M059J (cell line): ENCODE results near the gene ATP5F1D. TPM values are rescaled to one million over a fixed set of nuclear protein-coding genes. Genes with fewer than 3 reads are reported as not detected.

Experiments used
- DNase-seq: peaks from one replicate; pipeline ENCODE4 v3.0.0-alpha.2; 2012; ENCODE audit warnings: low read depth
- total RNA-seq: library from RNA; depleted of rRNA; stranded (reverse); fragments of >200 nt; shearing (Covaris generic); gene quantifications from 2 replicates; pipeline ENCODE4 v1.2.3, GENCODE V29; 2014

The ATP5F1D gene
- total RNA-seq, 1 experiment from 2014 or later = 69.8 TPM

GRCh38 chr19:1257475-1258162 is 16.1 kb downstream of the ATP5F1D start:
- no peak for DNase-seq

GRCh38 chr19:1258163-1258492 is 16.6 kb downstream of the ATP5F1D start:
- DNase-seq = no peak

GRCh38 chr19:1258707-1259205 is 17.2 kb downstream of the ATP5F1D start:
- DNase-seq = no peak

- DNase-seq = peak; percentile 85
Observed at GRCh38 chr19:1259206-1259875, 17.8 kb downstream of the ATP5F1D start.

- peak; percentile 69 for DNase-seq
Observed at GRCh38 chr19:1259876-1260748, 18.6 kb downstream of the ATP5F1D start.

GRCh38 chr19:1260749-1261537 is 19.4 kb downstream of the ATP5F1D start:
- DNase-seq = peak; percentile 94

- peak; percentile 60 for DNase-seq
Observed at GRCh38 chr19:1261538-1261797, 19.9 kb downstream of the ATP5F1D start.

GRCh38 chr19:1261798-1262622 is 20.5 kb downstream of the ATP5F1D start:
- peak; percentile 78 for DNase-seq

GRCh38 chr19:1262623-1263123 is 21.1 kb downstream of the ATP5F1D start:
- DNase-seq = no peak

GRCh38 chr19:1263188-1263587 is 21.6 kb downstream of the ATP5F1D start:
- no peak for DNase-seq

GRCh38 chr19:1264801-1265614 is 23.5 kb downstream of the ATP5F1D start:
- DNase-seq = peak; percentile 95

- peak; percentile 88 for DNase-seq
Observed at GRCh38 chr19:1265615-1266128, 24.1 kb downstream of the ATP5F1D start.

GRCh38 chr19:1266129-1266915 is 24.8 kb downstream of the ATP5F1D start:
- DNase-seq = peak; percentile 89

- peak; percentile 51 for DNase-seq
Observed at GRCh38 chr19:1266916-1267476, 25.4 kb downstream of the ATP5F1D start.

GRCh38 chr19:1267477-1268225 is 26.1 kb downstream of the ATP5F1D start:
- no peak for DNase-seq

GRCh38 chr19:1268226-1269064 is 26.9 kb downstream of the ATP5F1D start:
- DNase-seq = no peak

GRCh38 chr19:1269065-1269477 is 27.5 kb downstream of the ATP5F1D start, which contains the start of gene CIRBP:
CIRBP (plus strand) TSS chr19:1269332; CDS start chr19:1270934, 1,602 bp downstream.
- DNase-seq = peak; percentile 99
